ENCODE measurements around the gene MET. TPM values are rescaled to one million over a fixed set of nuclear protein-coding genes. Genes with fewer than 3 reads are reported as not detected.
A peak's percentile ranks its signal among the peaks of the same experiment; 100 is the strongest.

The MET gene
- total RNA-seq, 1 donor from 2014 or later, result 2.2 TPM

GRCh38 chr7:116828281-116828680 lies 156.3 kb downstream of the MET start:
- Mint-ChIP-seq H3K4me3 (no peak overlapping the region), H3K9me3 (peaks cover 6% of the 10 kb centered on the region), H3K4me1 (no peaks in the 10 kb centered on the region), H3K27me3 (peaks cover 33% of the 10 kb centered on the region), H3K27ac (no peak overlapping the region), H3K36me3 (ENCODE audit: low read depth) (no peaks in the 10 kb centered on the region)
- DNase-seq, result no peak
- intact Hi-C loops (cut with micrococcal nuclease), result no loop called here

DNA sequence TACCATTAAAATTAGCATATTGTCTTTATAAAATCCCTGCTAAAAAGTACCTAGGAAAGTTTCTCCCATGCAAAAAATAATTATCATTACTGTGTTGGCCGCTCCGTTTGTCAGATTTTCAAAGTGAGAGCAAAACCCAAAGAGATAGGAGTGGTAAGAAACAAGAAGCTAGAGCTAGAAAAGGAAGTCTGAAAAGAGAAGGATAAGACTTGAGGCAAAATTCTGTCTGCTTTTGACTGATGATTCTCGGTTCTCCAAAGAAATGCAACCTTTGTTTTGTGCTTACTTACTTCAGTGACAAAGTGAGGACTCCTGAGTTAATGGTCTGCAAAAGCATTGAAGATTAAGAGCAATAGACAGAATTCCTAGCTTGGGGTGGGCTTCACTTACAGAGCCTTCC lies 157.0 kb downstream of the MET start:
- no peak for DNase-seq
- H3K27ac Mint-ChIP-seq, result no peak overlapping the region
- no peaks in the 10 kb centered on the region for H3K36me3 Mint-ChIP-seq (ENCODE audit: low read depth)
- intact Hi-C loops (cut with micrococcal nuclease), result no loop called here
- peaks cover 6% of the 10 kb centered on the region for H3K9me3 Mint-ChIP-seq
- no peak overlapping the region for H3K4me3 Mint-ChIP-seq
- no peaks in the 10 kb centered on the region for H3K4me1 Mint-ChIP-seq
- H3K27me3 Mint-ChIP-seq, result peaks cover 27% of the 10 kb centered on the region

DNA sequence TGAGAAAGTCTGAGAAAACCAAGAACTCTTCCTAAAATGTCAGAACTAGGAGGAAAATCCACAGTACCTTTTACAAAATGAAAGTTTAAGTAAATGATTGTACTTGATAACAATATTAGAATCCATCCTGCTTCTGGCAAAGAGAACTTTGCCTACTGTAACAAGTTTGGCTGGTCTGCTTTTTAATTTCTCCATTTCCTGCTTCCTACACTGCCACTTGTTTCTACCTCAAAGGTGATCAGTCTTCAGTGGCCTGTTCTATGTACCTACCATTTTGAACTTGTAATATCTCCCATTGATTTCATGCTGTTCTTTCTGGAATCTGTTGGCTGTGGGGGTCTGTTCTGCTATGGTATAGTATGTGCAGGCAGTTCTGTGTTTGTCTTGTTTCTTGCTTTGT lies 157.5 kb downstream of the MET start:
- intact Hi-C loops (cut with micrococcal nuclease), result no loop called here
- H3K9me3 Mint-ChIP-seq, result peaks cover 6% of the 10 kb centered on the region
- H3K36me3 Mint-ChIP-seq (ENCODE audit: low read depth), result no peaks in the 10 kb centered on the region
- no peak overlapping the region for H3K27ac Mint-ChIP-seq
- H3K27me3 Mint-ChIP-seq, result peaks cover 22% of the 10 kb centered on the region
- H3K4me1 Mint-ChIP-seq, result no peaks in the 10 kb centered on the region
- H3K4me3 Mint-ChIP-seq, result no peak overlapping the region
- DNase-seq, result no peak

DNA sequence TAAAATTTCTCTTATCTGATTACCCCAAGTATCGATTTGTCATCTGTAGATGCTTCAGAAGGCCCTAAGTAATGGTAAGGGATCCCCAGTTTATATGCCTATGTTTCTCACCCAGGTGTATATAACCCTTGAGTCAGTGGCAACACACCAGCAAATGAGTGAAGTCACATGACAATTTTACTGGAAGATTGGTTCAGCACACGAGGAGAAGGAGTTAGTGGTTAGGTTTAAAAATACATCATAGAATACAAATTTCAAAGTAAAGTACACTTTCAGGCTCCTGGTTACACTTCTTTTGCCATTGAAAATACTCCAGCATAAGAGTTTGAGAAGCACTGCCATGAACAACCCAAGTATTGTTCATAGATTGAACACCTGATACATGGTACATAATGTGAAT lies 160.7 kb downstream of the MET start:
- DNase-seq, result no peak
- peaks cover 8% of the 10 kb centered on the region for H3K27me3 Mint-ChIP-seq
- H3K4me3 Mint-ChIP-seq, result no peak overlapping the region
- H3K4me1 Mint-ChIP-seq, result no peaks in the 10 kb centered on the region
- intact Hi-C loops (cut with micrococcal nuclease), result no loop called here
- H3K27ac Mint-ChIP-seq, result no peak overlapping the region
- no peaks in the 10 kb centered on the region for H3K9me3 Mint-ChIP-seq
- no peaks in the 10 kb centered on the region for H3K36me3 Mint-ChIP-seq (ENCODE audit: low read depth)

DNA sequence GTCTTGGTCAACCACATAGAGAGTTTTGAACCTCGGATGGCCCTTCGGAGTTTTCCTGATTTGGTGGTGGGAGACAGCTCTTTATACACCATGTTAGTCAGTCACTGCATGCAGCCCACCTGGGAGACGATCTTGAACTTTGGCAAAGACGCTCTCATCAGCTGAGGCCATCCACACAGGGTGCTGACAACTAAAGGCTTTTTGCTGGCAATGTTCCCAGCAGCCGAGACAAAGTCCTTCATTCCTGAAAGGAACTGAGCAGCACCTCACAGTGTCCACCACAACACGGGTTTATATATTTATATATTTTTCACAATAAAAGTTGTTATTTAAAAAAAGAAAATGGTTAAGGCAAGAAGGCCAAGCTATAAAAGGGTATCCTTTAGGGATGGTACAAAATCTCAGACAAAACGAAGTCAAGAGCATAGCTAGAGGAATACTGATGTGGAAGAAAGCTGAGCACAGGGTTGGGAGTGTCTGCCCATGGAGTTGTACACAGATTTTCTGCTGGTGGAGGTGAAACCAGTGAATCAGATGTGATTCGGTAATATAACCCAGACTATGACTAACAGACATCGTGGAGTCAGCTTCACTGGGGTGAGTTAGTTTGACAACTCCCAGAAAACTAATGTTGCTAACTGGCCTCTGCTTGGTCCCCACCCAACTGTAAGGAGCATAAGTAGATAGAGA lies 163.0 kb downstream of the MET start:
- no peak overlapping the region for H3K4me3 Mint-ChIP-seq
- no peak for DNase-seq
- no peaks in the 10 kb centered on the region for H3K36me3 Mint-ChIP-seq (ENCODE audit: low read depth)
- H3K4me1 Mint-ChIP-seq, result no peaks in the 10 kb centered on the region
- H3K9me3 Mint-ChIP-seq, result no peaks in the 10 kb centered on the region
- H3K27me3 Mint-ChIP-seq, result peaks cover 9% of the 10 kb centered on the region
- H3K27ac Mint-ChIP-seq, result no peak overlapping the region
- intact Hi-C loops (cut with micrococcal nuclease), result no loop called here

- H3K4me3 Mint-ChIP-seq, result no peak overlapping the region
- DNase-seq, result no peak
- H3K27ac Mint-ChIP-seq, result no peak overlapping the region
- no peaks in the 10 kb centered on the region for H3K36me3 Mint-ChIP-seq (ENCODE audit: low read depth)
- H3K4me1 Mint-ChIP-seq, result no peaks in the 10 kb centered on the region
- peaks cover 12% of the 10 kb centered on the region for H3K27me3 Mint-ChIP-seq
- no peaks in the 10 kb centered on the region for H3K9me3 Mint-ChIP-seq
- intact Hi-C loops (cut with micrococcal nuclease), result no loop called here
Observed at GRCh38 chr7:116836048-116836447, 164.1 kb downstream of the MET start.

DNA sequence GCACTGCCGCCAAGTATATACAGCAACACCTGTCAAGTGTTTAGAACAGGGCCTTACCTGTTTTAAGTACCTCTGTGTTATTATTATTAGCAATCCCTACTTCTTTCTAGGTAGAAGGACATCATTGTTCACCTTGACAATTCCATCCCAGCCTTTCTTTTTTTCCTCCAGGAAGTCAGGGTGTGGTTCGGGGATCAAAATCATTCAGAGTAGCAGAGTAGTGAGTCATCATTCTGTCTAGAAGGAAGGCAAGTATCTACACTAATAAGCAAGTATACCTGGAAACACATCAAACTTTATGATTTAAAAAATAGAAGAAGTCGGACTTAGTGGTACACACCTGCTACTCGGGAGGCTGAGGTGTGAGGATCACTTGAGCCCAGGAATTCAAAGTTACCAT lies 164.9 kb downstream of the MET start:
- Mint-ChIP-seq H3K4me1 (no peaks in the 10 kb centered on the region), H3K9me3 (no peaks in the 10 kb centered on the region), H3K4me3 (no peak overlapping the region), H3K27ac (no peak overlapping the region), H3K27me3 (peaks cover 16% of the 10 kb centered on the region), H3K36me3 (ENCODE audit: low read depth) (no peaks in the 10 kb centered on the region)
- intact Hi-C loops (cut with micrococcal nuclease), result no loop called here
- no peak for DNase-seq

DNA sequence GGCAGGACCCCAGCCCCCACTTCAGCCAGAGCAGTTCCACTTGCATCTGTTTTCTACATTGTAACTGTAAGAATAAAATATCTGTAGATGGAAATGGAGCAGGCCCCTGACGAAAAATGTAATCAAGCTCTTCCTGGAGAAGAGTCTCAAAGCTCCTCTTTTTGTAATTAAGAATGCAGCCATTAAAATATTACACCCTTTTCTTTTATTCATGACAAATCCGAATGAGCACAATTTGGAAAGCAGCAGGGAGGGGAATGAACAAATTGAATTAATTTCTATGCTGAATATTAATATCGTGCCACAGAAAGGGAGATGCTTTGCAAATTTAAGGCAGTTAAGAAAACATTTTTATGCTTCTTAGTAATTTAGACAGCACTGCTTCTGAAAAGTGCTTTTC lies 165.6 kb downstream of the MET start:
- Mint-ChIP-seq H3K4me1 (no peaks in the 10 kb centered on the region), H3K4me3 (no peak overlapping the region), H3K27me3 (peaks cover 22% of the 10 kb centered on the region), H3K9me3 (no peaks in the 10 kb centered on the region), H3K36me3 (ENCODE audit: low read depth) (no peaks in the 10 kb centered on the region), H3K27ac (no peak overlapping the region)
- DNase-seq, result no peak
- intact Hi-C loops (cut with micrococcal nuclease), result no loop called here

GRCh38 chr7:116840256-116840655 lies 168.3 kb downstream of the MET start:
- Mint-ChIP-seq H3K36me3 (ENCODE audit: low read depth) (no peaks in the 10 kb centered on the region), H3K27ac (no peak overlapping the region), H3K9me3 (no peaks in the 10 kb centered on the region), H3K4me3 (no peak overlapping the region), H3K27me3 (peaks cover 36% of the 10 kb centered on the region), H3K4me1 (peaks cover 8% of the 10 kb centered on the region)
- DNase-seq, result no peak
- intact Hi-C loops (cut with micrococcal nuclease), result no loop called here

GRCh38 chr7:116842371-116842770 lies 170.4 kb downstream of the MET start:
- intact Hi-C loops (cut with micrococcal nuclease), result no loop called here
- DNase-seq, result no peak
- no peaks in the 10 kb centered on the region for H3K36me3 Mint-ChIP-seq (ENCODE audit: low read depth)
- H3K9me3 Mint-ChIP-seq, result no peaks in the 10 kb centered on the region
- H3K4me3 Mint-ChIP-seq, result no peak overlapping the region
- H3K4me1 Mint-ChIP-seq, result peaks cover 8% of the 10 kb centered on the region
- peaks cover 40% of the 10 kb centered on the region for H3K27me3 Mint-ChIP-seq
- H3K27ac Mint-ChIP-seq, result no peak overlapping the region

- Mint-ChIP-seq H3K9me3 (no peaks in the 10 kb centered on the region), H3K27me3 (peaks cover 36% of the 10 kb centered on the region), H3K4me3 (peak overlapping the region; percentile 17), H3K27ac (no peak overlapping the region), H3K4me1 (peaks cover 8% of the 10 kb centered on the region), H3K36me3 (ENCODE audit: low read depth) (no peaks in the 10 kb centered on the region)
- intact Hi-C loops (cut with micrococcal nuclease), result no loop called here
- DNase-seq, result no peak
Observed at GRCh38 chr7:116843378-116843777, 171.4 kb downstream of the MET start.

Other genes with a start within 250 kb of the MET start
- gene CAV2, start 172.5 kb upstream of the MET start, total RNA-seq, result not detected in 2 replicates
- 0.12 and 0.17 TPM in 2 replicates for gene CAV1, start 147.2 kb upstream of the MET start, total RNA-seq
- gene CAPZA2, start 190.4 kb downstream of the MET start, total RNA-seq, result 154 and 158 TPM in 2 replicates